Renal cortical epithelial cell (primary cell): ENCODE results near the gene NUF2. TPM values are rescaled to one million over a fixed set of nuclear protein-coding genes. Genes with fewer than 3 reads are reported as not detected.

Source experiments
- DNase-seq: peaks from one replicate; pipeline ENCODE4 v3.0.0-alpha.2; 2011; ENCODE audit warnings: low read depth
- total RNA-seq: library from RNA; depleted of rRNA; stranded (reverse); fragments of >200 nt; gene quantifications from 2 replicates; pipeline ENCODE4 v1.2.3, GENCODE V29; 2014

The NUF2 gene
- total RNA-seq, 1 donor from 2014 or later, result 0.30 TPM

DNA sequence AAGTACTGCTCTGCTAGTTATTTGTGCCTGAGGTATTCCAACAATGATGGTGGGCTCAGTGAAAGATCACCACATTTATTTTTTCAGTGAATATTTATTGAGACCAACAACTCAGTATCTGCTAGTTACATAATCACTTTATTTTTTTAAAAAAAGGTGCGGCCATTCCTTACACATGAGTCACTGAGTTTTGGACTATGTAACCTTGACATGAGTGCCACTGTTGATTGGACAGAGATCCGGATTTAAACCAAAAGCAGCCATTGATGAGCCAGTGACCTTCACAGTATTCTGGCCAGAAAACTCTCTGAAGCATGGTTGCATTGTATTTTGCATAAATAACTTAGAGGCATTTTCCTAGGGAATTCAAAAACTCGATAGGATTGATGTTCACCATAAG is 79.5 kb downstream of the NUF2 start:
- DNase-seq, result no peak

Other genes starting within 250 kb of the NUF2 start
- gene RGS5, start 119.0 kb upstream of the NUF2 start, total RNA-seq, result 3.3 and 4.6 TPM in 2 replicates